Neural cell (in vitro differentiated cells): ENCODE results near the gene MFSD1. TPM values are rescaled to one million over a fixed set of nuclear protein-coding genes. Genes with fewer than 3 reads are reported as not detected.

ENCODE experiments used
- H2AFZ ChIP-seq: fragments of 200-600, 300-800 bp; sonication (generic), shearing (Covaris generic); 2 replicates; pipeline ENCODE4 v1.6.0; 2014; ENCODE audit warnings: low read depth, mild to moderate bottlenecking, antibody characterized with exemption, low read length, moderate library complexity
- H3F3A ChIP-seq: fragments of 200-600 bp; shearing (Covaris generic); 2 replicates; pipeline ENCODE4 v1.6.1; 2016; ENCODE audit warnings: mild to moderate bottlenecking, moderate library complexity, mixed read lengths, antibody characterized with exemption, low read length; ENCODE audit not compliant: insufficient read depth, poor library complexity, severe bottlenecking
- H3K27ac ChIP-seq: fragments of 200-600, 300-800 bp; sonication (generic), shearing (Covaris generic); 2 replicates; pipeline ENCODE4 v1.5.1; 2014; ENCODE audit warnings: mild to moderate bottlenecking, low read length, moderate library complexity
- H3K27me3 ChIP-seq: fragments of 300-800, 200-600 bp; sonication (generic), shearing (Covaris generic); 2 replicates; pipeline ENCODE4 v1.6.0; 2014; ENCODE audit warnings: mild to moderate bottlenecking, low read depth, low read length, moderate library complexity; ENCODE audit not compliant: insufficient read depth
- H3K36me3 ChIP-seq: fragments of 300-800, 200-600 bp; sonication (generic), shearing (Covaris generic); 2 replicates; pipeline ENCODE4 v1.5.1; 2014; ENCODE audit warnings: mild to moderate bottlenecking, antibody characterized with exemption, low read length, moderate library complexity; ENCODE audit not compliant: insufficient read depth
- H3K4me2 ChIP-seq: fragments of 300-800, 200-600 bp; sonication (generic), shearing (Covaris generic); 2 replicates; pipeline ENCODE4 v1.6.0; 2014; ENCODE audit warnings: mild to moderate bottlenecking, low read length
- H3K4me3 ChIP-seq: fragments of 300-800, 200-600 bp; sonication (generic), shearing (Covaris generic); 2 replicates; pipeline ENCODE4 v1.5.1; 2014; ENCODE audit warnings: mild to moderate bottlenecking, low read length, moderate library complexity
- H3K79me2 ChIP-seq: fragments of 200-600 bp; shearing (Covaris generic); replicated peaks from 2 replicates; pipeline ENCODE4 v1.6.0; 2014; ENCODE audit warnings: mild to moderate bottlenecking, low read length, moderate library complexity; ENCODE audit not compliant: insufficient read depth
- H3K9ac ChIP-seq: fragments of 300-800, 200-600 bp; sonication (generic), shearing (Covaris generic); 2 replicates; pipeline ENCODE4 v1.6.1; 2016; ENCODE audit warnings: mild to moderate bottlenecking, low read length, mixed read lengths
- H3K9me2 ChIP-seq: fragments of 200-600 bp; shearing (Covaris generic); 2 replicates; pipeline ENCODE4 v1.6.1; 2016; ENCODE audit warnings: mild to moderate bottlenecking, low read length, mixed read lengths; ENCODE audit not compliant: insufficient read depth
- H3K9me3 ChIP-seq: fragments of 200-600, 300-800 bp; sonication (generic), shearing (Covaris generic); 2 replicates; pipeline ENCODE4 v1.6.1; 2016; ENCODE audit warnings: mild to moderate bottlenecking, mixed run types, low read length, moderate library complexity, mixed read lengths
- H4K20me1 ChIP-seq: fragments of 200-600 bp; shearing (Covaris generic); 2 replicates; pipeline ENCODE4 v1.6.1; 2016; ENCODE audit warnings: mild to moderate bottlenecking, mixed run types; ENCODE audit not compliant: insufficient read depth
- EP300 ChIP-seq: fragments of 450-650 bp; conservative IDR thresholded peaks from 2 replicates; pipeline ENCODE4 v1.6.1; 2014; ENCODE audit warnings: antibody characterized with exemption, mild to moderate bottlenecking, moderate library complexity; ENCODE audit not compliant: poor library complexity, severe bottlenecking
- EZH2 ChIP-seq: fragments of 200-600, 300-800 bp; shearing (Covaris generic), sonication (generic); IDR thresholded peaks from 2 replicates; pipeline ENCODE4 v1.6.1; 2014; ENCODE audit warnings: antibody characterized with exemption, low read length, borderline replicate concordance, mild to moderate bottlenecking; ENCODE audit not compliant: insufficient read depth, poor library complexity, severe bottlenecking
- MXI1 ChIP-seq: fragments of 450-650 bp; conservative IDR thresholded peaks from 2 replicates; pipeline ENCODE4 v1.6.1; 2014; ENCODE audit warnings: antibody characterized with exemption, mild to moderate bottlenecking; ENCODE audit not compliant: poor library complexity, severe bottlenecking
- POLR2AphosphoS5 ChIP-seq: IDR thresholded peaks from 2 replicates; pipeline ENCODE4 v1.6.1; 2012
- RAD21 ChIP-seq: fragments of 450-650 bp; conservative IDR thresholded peaks from 2 replicates; pipeline ENCODE4 v1.6.1; 2014; ENCODE audit warnings: antibody characterized with exemption, mild to moderate bottlenecking, moderate library complexity
- SMC3 ChIP-seq: fragments of 450-650 bp; conservative IDR thresholded peaks from 2 replicates; pipeline ENCODE4 v1.6.1; 2014; ENCODE audit warnings: antibody characterized with exemption, mild to moderate bottlenecking, moderate library complexity; ENCODE audit not compliant: poor library complexity
- TAF1 ChIP-seq: IDR thresholded peaks from 2 replicates; pipeline ENCODE4 v1.6.1; 2012; ENCODE audit warnings: low read depth
- polyA plus RNA-seq: library from polyadenylated mRNA; depleted of rRNA; stranded (reverse); fragments of >200 nt; gene quantifications from 2 replicates; pipeline ENCODE4 v1.2.3, GENCODE V29; 2014
- TF ChIP-seq, protein P1 (sequence below): fragments of 450-650 bp; IDR thresholded peaks from 2 replicates; pipeline ENCODE4 v1.5.1; 2014; ENCODE audit warnings: antibody characterized with exemption, mild to moderate bottlenecking, moderate library complexity; ENCODE audit not compliant: poor library complexity, severe bottlenecking
- TF ChIP-seq, protein P2 (sequence below): IDR thresholded peaks from 2 replicates; pipeline ENCODE4 v1.6.1; 2012; ENCODE audit warnings: borderline replicate concordance

Gene MFSD1
- polyA plus RNA-seq, 1 donor from 2014 or later, result 107 TPM

DNA sequence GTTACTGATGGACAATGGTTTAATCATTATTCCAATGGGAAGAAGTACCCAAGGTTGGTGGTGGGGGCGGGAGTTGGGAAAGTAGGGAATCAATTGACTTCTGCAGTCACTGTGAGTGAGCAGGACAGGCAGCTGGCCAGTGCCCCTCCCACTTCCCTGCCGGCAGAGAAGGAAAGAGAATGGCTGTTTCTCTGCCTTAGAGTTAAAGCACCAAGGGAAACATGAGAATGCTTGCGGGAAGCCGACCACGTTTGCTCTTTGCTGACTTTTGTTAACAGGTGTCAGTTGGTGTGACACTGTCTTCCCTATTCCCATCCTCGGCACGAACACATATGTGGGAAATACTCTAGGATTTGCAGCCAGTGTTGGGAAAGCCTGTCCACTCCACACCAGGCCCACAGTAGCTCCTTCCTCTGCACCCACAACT, 33.5 kb upstream of the MFSD1 start:
- H3K27ac ChIP-seq, result no peak overlapping the region
- H3K27me3 ChIP-seq, result no peaks in the 10 kb centered on the region
- H3K9me3 ChIP-seq, result no peaks in the 10 kb centered on the region
- H3K4me2 ChIP-seq, result no peak overlapping the region
- H3K36me3 ChIP-seq, result no peaks in the 10 kb centered on the region
- H3K9ac ChIP-seq, result no peak overlapping the region
- H3K4me3 ChIP-seq, result no peak overlapping the region
- no peaks in the 10 kb centered on the region for H3F3A ChIP-seq
- TF ChIP-seq, protein P1, sequence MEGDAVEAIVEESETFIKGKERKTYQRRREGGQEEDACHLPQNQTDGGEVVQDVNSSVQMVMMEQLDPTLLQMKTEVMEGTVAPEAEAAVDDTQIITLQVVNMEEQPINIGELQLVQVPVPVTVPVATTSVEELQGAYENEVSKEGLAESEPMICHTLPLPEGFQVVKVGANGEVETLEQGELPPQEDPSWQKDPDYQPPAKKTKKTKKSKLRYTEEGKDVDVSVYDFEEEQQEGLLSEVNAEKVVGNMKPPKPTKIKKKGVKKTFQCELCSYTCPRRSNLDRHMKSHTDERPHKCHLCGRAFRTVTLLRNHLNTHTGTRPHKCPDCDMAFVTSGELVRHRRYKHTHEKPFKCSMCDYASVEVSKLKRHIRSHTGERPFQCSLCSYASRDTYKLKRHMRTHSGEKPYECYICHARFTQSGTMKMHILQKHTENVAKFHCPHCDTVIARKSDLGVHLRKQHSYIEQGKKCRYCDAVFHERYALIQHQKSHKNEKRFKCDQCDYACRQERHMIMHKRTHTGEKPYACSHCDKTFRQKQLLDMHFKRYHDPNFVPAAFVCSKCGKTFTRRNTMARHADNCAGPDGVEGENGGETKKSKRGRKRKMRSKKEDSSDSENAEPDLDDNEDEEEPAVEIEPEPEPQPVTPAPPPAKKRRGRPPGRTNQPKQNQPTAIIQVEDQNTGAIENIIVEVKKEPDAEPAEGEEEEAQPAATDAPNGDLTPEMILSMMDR, result no peak
- TF ChIP-seq, protein P2, sequence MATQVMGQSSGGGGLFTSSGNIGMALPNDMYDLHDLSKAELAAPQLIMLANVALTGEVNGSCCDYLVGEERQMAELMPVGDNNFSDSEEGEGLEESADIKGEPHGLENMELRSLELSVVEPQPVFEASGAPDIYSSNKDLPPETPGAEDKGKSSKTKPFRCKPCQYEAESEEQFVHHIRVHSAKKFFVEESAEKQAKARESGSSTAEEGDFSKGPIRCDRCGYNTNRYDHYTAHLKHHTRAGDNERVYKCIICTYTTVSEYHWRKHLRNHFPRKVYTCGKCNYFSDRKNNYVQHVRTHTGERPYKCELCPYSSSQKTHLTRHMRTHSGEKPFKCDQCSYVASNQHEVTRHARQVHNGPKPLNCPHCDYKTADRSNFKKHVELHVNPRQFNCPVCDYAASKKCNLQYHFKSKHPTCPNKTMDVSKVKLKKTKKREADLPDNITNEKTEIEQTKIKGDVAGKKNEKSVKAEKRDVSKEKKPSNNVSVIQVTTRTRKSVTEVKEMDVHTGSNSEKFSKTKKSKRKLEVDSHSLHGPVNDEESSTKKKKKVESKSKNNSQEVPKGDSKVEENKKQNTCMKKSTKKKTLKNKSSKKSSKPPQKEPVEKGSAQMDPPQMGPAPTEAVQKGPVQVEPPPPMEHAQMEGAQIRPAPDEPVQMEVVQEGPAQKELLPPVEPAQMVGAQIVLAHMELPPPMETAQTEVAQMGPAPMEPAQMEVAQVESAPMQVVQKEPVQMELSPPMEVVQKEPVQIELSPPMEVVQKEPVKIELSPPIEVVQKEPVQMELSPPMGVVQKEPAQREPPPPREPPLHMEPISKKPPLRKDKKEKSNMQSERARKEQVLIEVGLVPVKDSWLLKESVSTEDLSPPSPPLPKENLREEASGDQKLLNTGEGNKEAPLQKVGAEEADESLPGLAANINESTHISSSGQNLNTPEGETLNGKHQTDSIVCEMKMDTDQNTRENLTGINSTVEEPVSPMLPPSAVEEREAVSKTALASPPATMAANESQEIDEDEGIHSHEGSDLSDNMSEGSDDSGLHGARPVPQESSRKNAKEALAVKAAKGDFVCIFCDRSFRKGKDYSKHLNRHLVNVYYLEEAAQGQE, result no peak
- TF ChIP-seq MXI1 (no peak), TAF1 (no peak), EZH2 (no peak), RAD21 (no peak), POLR2AphosphoS5 (no peak)
- no peaks in the 10 kb centered on the region for H3K79me2 ChIP-seq
- no peaks in the 10 kb centered on the region for H3K9me2 ChIP-seq
- H2AFZ ChIP-seq, result no peak overlapping the region
- H4K20me1 ChIP-seq, result no peaks in the 10 kb centered on the region

DNA sequence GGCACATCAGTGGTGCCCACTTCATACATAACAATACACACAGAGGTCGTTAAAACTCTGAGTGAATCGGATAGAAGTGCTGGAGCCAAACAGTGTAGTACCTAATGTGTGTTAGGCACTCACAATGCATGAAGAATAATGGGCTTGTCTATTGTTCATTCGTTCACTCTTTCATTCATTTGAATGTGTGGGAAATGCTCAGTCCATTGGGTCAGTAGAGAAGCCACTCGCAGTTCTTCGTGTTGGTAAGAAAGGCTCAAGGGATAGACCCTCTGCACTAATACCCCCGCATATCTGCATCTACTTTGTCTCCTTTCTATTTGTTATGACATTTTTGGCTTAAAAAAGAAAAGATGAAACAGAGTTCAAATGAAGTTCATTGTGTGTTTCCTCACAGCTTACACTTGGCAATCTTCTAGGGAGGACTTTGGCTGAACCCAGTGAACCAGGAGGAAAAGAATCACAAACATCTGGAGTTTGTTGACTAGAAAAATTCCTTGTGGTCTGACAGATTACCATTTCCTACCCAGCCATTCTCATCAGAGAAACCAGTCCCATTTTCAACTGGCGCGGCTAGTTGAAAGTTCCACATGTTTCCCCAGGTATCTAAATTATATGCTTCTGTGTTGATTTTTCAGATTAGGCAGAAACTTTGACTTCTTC, 32.8 kb upstream of the MFSD1 start:
- Histone ChIP-seq H2AFZ (no peak overlapping the region), H3K79me2 (no peaks in the 10 kb centered on the region), H3K36me3 (no peaks in the 10 kb centered on the region), H3K9ac (no peak overlapping the region), H3K9me2 (no peaks in the 10 kb centered on the region), H3F3A (no peaks in the 10 kb centered on the region), H4K20me1 (no peaks in the 10 kb centered on the region), H3K4me2 (no peak overlapping the region), H3K27me3 (no peaks in the 10 kb centered on the region), H3K4me3 (no peak overlapping the region), H3K27ac (no peak overlapping the region), H3K9me3 (no peaks in the 10 kb centered on the region)
- TF ChIP-seq TAF1 (no peak), POLR2AphosphoS5 (no peak), EP300 (no peak), SMC3 (no peak), RAD21 (no peak)
